HepG2 (cell line): ENCODE measurements around the gene MORN1. TPM values are rescaled to one million over a fixed set of nuclear protein-coding genes. Genes with fewer than 3 reads are reported as not detected.

Experiments used
- ATAC-seq: fragments of 200-7000 bp; cut with Tn5 transposase; 3 replicates; pipeline ENCODE4 v1.9.1; 2020; ENCODE audit warnings: mild to moderate bottlenecking, moderate library complexity
- BruUV-seq: library from RNA; stranded (reverse); fragments of 400-500 nt; replicated peaks from 2 replicates; lab custom pipeline; 2021; lab: Mats Ljungman, UMichigan
- CTCF ChIA-PET: fragments of 300-600 bp; formaldehyde crosslinking; extraction: SDS; loops from one replicate; lab custom pipeline; 2021; ENCODE audit warnings: low total read pairs, inconsistent platforms, low intra/inter-chr PET ratio; lab: Yijun Ruan, JAX
- POLR2A ChIA-PET: fragments of 350-600 bp; sonication (Branson Sonifier 250); formaldehyde crosslinking; loops from one replicate; lab custom pipeline; 2020; ENCODE audit warnings: antibody characterized with exemption, inconsistent platforms; lab: Yijun Ruan, JAX
- DNase-seq: peaks from one replicate; pipeline ENCODE4 v3.0.0-alpha.2; 2015; ENCODE audit warnings: low spot score
- FAIRE-seq: peaks from 3 replicates; lab custom pipeline; 2011; peaks lifted over from hg19 to GRCh38; lab: Jason Lieb, UNC
- H2AFZ ChIP-seq: one replicate; pipeline ENCODE4 v1.6.1; 2011; ENCODE audit warnings: low read length, inconsistent platforms
- H3K27ac ChIP-seq: fragments of 300-600 bp; 3 replicates; pipeline ENCODE4 v1.8.0; 2011; ENCODE audit warnings: mixed run types, mild to moderate bottlenecking, mixed read lengths, low read length, inconsistent platforms; ENCODE audit not compliant: insufficient read depth; ENCODE audit errors: extremely low read length
- H3K27me3 ChIP-seq, 2 experiments: fragments of 200-600 bp in 1 of 2; 2 replicates in 1 of 2; 3 replicates in 1 of 2; pipeline versions ENCODE4 v1.6.0 to v1.8.0; 2011; ENCODE audit warnings: low read length in 2 of 2, mild to moderate bottlenecking in 2 of 2, moderate library complexity in 2 of 2, inconsistent platforms in 1 of 2; ENCODE audit not compliant: insufficient read depth in 2 of 2, control insufficient read depth in 1 of 2
- H3K36me3 ChIP-seq, 2 experiments: fragments of 200-600 bp in 1 of 2; replicated peaks in 1 of 2; 2 replicates in 1 of 2; 3 replicates in 1 of 2; pipeline versions ENCODE4 v1.5.1 to v1.8.0; 2011; ENCODE audit warnings: low read length in 2 of 2, inconsistent platforms in 1 of 2; ENCODE audit not compliant: insufficient read depth in 2 of 2, control insufficient read depth in 1 of 2
- H3K4me1 ChIP-seq: 2 replicates; pipeline ENCODE4 v1.5.1; 2012; ENCODE audit warnings: low read length, inconsistent platforms; ENCODE audit not compliant: insufficient read depth
- H3K4me2 ChIP-seq: 2 replicates; pipeline ENCODE4 v1.6.0; 2011; ENCODE audit warnings: low read depth, low read length, inconsistent platforms
- H3K4me3 ChIP-seq, 3 experiments: fragments of 200-600 bp in 1 of 3; sonication (generic), shearing (Covaris generic) in 1 of 3; replicated peaks in 1 of 3; 2 replicates each; pipeline ENCODE4 v1.5.1; 2011 to 2016; ENCODE audit warnings: low read length in 3 of 3, inconsistent platforms in 2 of 3, low read depth in 2 of 3, mild to moderate bottlenecking in 2 of 3, control low read depth in 1 of 3, mixed read lengths in 1 of 3; ENCODE audit not compliant: insufficient read depth in 1 of 3
- H3K79me2 ChIP-seq: one replicate; pipeline ENCODE4 v1.6.1; 2011; ENCODE audit warnings: low read length, inconsistent platforms; ENCODE audit not compliant: insufficient read depth
- H3K9ac ChIP-seq: 2 replicates; pipeline ENCODE4 v1.6.0; 2011; ENCODE audit warnings: mild to moderate bottlenecking, low read depth, low read length, inconsistent platforms; ENCODE audit not compliant: insufficient read depth
- H3K9me3 ChIP-seq: 2 replicates; pipeline ENCODE4 v1.5.1; 2012; ENCODE audit warnings: mild to moderate bottlenecking, low read length
- H4K20me1 ChIP-seq: 2 replicates; pipeline ENCODE4 v1.6.0; 2011; ENCODE audit warnings: inconsistent platforms, mild to moderate bottlenecking, low read length, moderate library complexity; ENCODE audit not compliant: insufficient read depth
- AGO1 ChIP-seq: fragments of 200-400 bp; formaldehyde crosslinking; IDR thresholded peaks from 2 replicates; pipeline ENCODE4 v1.6.1; 2017; ENCODE audit warnings: mild to moderate bottlenecking, low read depth, low read length, moderate library complexity; ENCODE audit not compliant: poor library complexity, severe bottlenecking
- ATAD3A ChIP-seq: sonication (generic); formaldehyde crosslinking; IDR thresholded peaks from 2 replicates; pipeline ENCODE4 v1.4.0; 2020; ENCODE audit warnings: missing genetic modification reagents
- ATF7-NPFF ChIP-seq: sonication (generic); formaldehyde crosslinking; IDR thresholded peaks from 2 replicates; pipeline ENCODE4 v1.8.1; 2023; ENCODE audit warnings: mild to moderate bottlenecking, low read depth, missing genetic modification reagents, moderate library complexity
- DMAP1 ChIP-seq: IDR thresholded peaks from 2 replicates; pipeline ENCODE4 v1.6.1; 2016
- ETV6 ChIP-seq: sonication (generic); formaldehyde crosslinking; conservative IDR thresholded peaks from 2 replicates; pipeline ENCODE4 v1.4.0; 2020; ENCODE audit warnings: missing genetic modification reagents
- HIVEP1 ChIP-seq: sonication (generic); formaldehyde crosslinking; IDR thresholded peaks from 2 replicates; pipeline ENCODE4 v1.4.0; 2020; ENCODE audit warnings: mild to moderate bottlenecking, missing genetic modification reagents
- HMG20A ChIP-seq: IDR thresholded peaks from 2 replicates; pipeline ENCODE4 v1.6.1; 2016; ENCODE audit warnings: borderline replicate concordance
- ISL2 ChIP-seq: sonication (generic); formaldehyde crosslinking; IDR thresholded peaks from 2 replicates; pipeline ENCODE4 v1.5.0; 2020; ENCODE audit warnings: missing genetic modification reagents
- PAF1 ChIP-seq: IDR thresholded peaks from 2 replicates; pipeline ENCODE4 v1.6.1; 2016; ENCODE audit warnings: missing genetic modification reagents, missing compliant biosample characterization
- RCOR2 ChIP-seq: IDR thresholded peaks from 2 replicates; pipeline ENCODE4 v1.6.1; 2016; ENCODE audit warnings: missing biosample characterization, missing genetic modification reagents
- SOX13 ChIP-seq, 3 experiments: fragments of 450-650 bp in 1 of 3; sonication (generic) in 1 of 3; formaldehyde crosslinking in 1 of 3; IDR thresholded peaks in 2 of 3; conservative IDR thresholded peaks in 1 of 3; 2 replicates each; pipeline versions ENCODE4 v1.5.0 to v1.6.1; 2016 to 2020; ENCODE audit warnings: antibody characterized with exemption in 1 of 3, mild to moderate bottlenecking in 1 of 3, missing compliant biosample characterization in 1 of 3, missing genetic modification reagents in 1 of 3, moderate library complexity in 1 of 3
- SOX6 ChIP-seq, 2 experiments: fragments of 450-650 bp in 1 of 2; sonication (generic) in 1 of 2; formaldehyde crosslinking in 1 of 2; IDR thresholded peaks; 2 replicates each; pipeline versions ENCODE4 v1.4.0 to v1.6.1; 2017 to 2020; ENCODE audit warnings: antibody characterized with exemption in 1 of 2, mild to moderate bottlenecking in 1 of 2, missing genetic modification reagents in 1 of 2
- STAT6 ChIP-seq: sonication (generic); formaldehyde crosslinking; IDR thresholded peaks from 2 replicates; pipeline ENCODE4 v1.4.0; 2020; ENCODE audit warnings: missing genetic modification reagents, mild to moderate bottlenecking, borderline replicate concordance
- ZBTB34 ChIP-seq: sonication (generic); formaldehyde crosslinking; IDR thresholded peaks from 2 replicates; pipeline ENCODE4 v1.8.0; 2022; ENCODE audit warnings: mild to moderate bottlenecking, missing genetic modification reagents
- ZNF44 ChIP-seq: sonication (generic); formaldehyde crosslinking; IDR thresholded peaks from 2 replicates; pipeline ENCODE4 v1.5.1; 2020; ENCODE audit warnings: mild to moderate bottlenecking, missing genetic modification reagents
- ZNF547 ChIP-seq: sonication (generic); formaldehyde crosslinking; IDR thresholded peaks from 2 replicates; pipeline ENCODE4 v1.5.1; 2020; ENCODE audit warnings: mild to moderate bottlenecking, missing genetic modification reagents
- ZNF850 ChIP-seq: sonication (generic); formaldehyde crosslinking; conservative IDR thresholded peaks from 2 replicates; pipeline ENCODE4 v1.9.0; 2021; ENCODE audit warnings: mild to moderate bottlenecking, missing genetic modification reagents
- WGBS: methylation state at CpG from one replicate; pipeline ENCODE4 v1.1.6; 2017; ENCODE audit warnings: low lambda C conversion rate; 5-methylcytosine and 5-hydroxymethylcytosine counted together
- in situ Hi-C: cut with HindIII; loops from 2 replicates; pipeline ENCODE4 v1.10.0; 2017; ENCODE audit warnings: low pct_unique_long_range_greater_than_20kb; ENCODE audit not compliant: extremely low pct_ligation_motif_present
- intact Hi-C: fragments of 100-400 bp; cut with micrococcal nuclease; formaldehyde crosslinking; loops from one replicate; pipeline ENCODE4 v1.10.0; 2022; ENCODE audit not compliant: unreplicated experiment
- polyA plus RNA-seq, 8 experiments: library from polyadenylated mRNA; depleted of rRNA in 3 of 8; stranded (reverse) in 7 of 8; unstranded in 1 of 8; fragments of >200 nt; fragmentation: Illumina TruSeq in 4 of 8; extraction: Trizol in 4 of 8; gene quantifications; 2 replicates each; pipeline versions ENCODE4 v1.2.1 to v1.2.3, GENCODE V29; 2011 to 2016; ENCODE audit warnings: low read depth in 4 of 8, missing spikeins in 1 of 8, mixed read lengths in 1 of 8; ENCODE audit not compliant: insufficient read depth in 1 of 8
- total RNA-seq, 5 experiments: library from RNA; depleted of rRNA; stranded (reverse); fragments of >200 nt; fragmentation: Illumina TruSeq; extraction: Trizol; gene quantifications; 2 replicates each; pipeline ENCODE4 v1.2.3, GENCODE V29; 2016; ENCODE audit warnings: low read depth in 1 of 5

MORN1 gene
- total and polyA plus RNA-seq, 2 of the 13 experiments (the other 11 are each of a cell fraction or from before 2014, with no cell fraction given), result 3.1 to 6.5 TPM

- WGBS, result 98% methylated on average over 9 of the region's 21 CpGs
- H3K4me3 ChIP-seq, result no peak overlapping the region
- no peaks in the 10 kb centered on the region for H3K9me3 ChIP-seq
- H3K36me3 ChIP-seq, result peaks cover 3 to 14% of the 10 kb centered on the region in 2 experiments; a peak in 3 of 5 replicates
- TF ChIP-seq PAF1 (CRISPR knock-in tag) (no peak), HIVEP1 (CRISPR knock-in tag) (no peak), ZNF547 (CRISPR knock-in tag) (no peak), SOX6 (IDR thresholded peaks at IDR 0.05) (no peak), SOX6 (CRISPR knock-in tag; IDR thresholded peaks at IDR 0.05) (no peak), DMAP1 (CRISPR knock-in tag) (no peak), ZBTB34 (CRISPR knock-in tag) (no peak), ATF7-NPFF (CRISPR knock-in tag) (no peak), ZNF850 (CRISPR knock-in tag) (no peak), ISL2 (CRISPR knock-in tag) (no peak), ATAD3A (CRISPR knock-in tag) (no peak), STAT6 (CRISPR knock-in tag) (no peak), ZNF44 (CRISPR knock-in tag) (no peak), SOX13 (IDR thresholded peaks at IDR 0.05) (no peak), SOX13 (CRISPR knock-in tag; conservative IDR thresholded peaks at IDR 0.05 in 1 of 2, IDR thresholded peaks at IDR 0.05 in 1 of 2) (no peak), RCOR2 (CRISPR knock-in tag) (no peak), HMG20A (CRISPR knock-in tag) (no peak), ETV6 (no peak), AGO1 (no peak)
- peaks cover 68% of the 10 kb centered on the region for H4K20me1 ChIP-seq
- POLR2A ChIA-PET, result no interaction called here
- H2AFZ ChIP-seq, result no peak overlapping the region
- in situ Hi-C loops (no loop called here), intact Hi-C loops (no loop called here)
- peaks cover 92% of the 10 kb centered on the region for H3K79me2 ChIP-seq
- CTCF ChIA-PET, result no interaction called here
- ATAC-seq (no peak), DNase-seq (no peak), FAIRE-seq (no peak)
- H3K9ac ChIP-seq, result no peak overlapping the region
- BruUV-seq, result no TSS peak
- H3K4me2 ChIP-seq, result no peak overlapping the region
- H3K27ac ChIP-seq, result no peak overlapping the region
- peaks cover 69% of the 10 kb centered on the region for H3K4me1 ChIP-seq
- H3K27me3 ChIP-seq, result no peaks in the 10 kb centered on the region
Observed at GRCh38 chr1:2274929-2275475, 116.4 kb downstream of the MORN1 start.
